Fibroblast of skin of left quadriceps (primary cell): Measurements from ENCODE around the gene NT5C1A.

Experiments
- DNase-seq, 2 experiments: peaks; one replicate each; pipeline ENCODE4 v3.0.0-alpha.2; 2013; ENCODE audit warnings: low read depth in 2 of 2

NT5C1A gene

GRCh38 chr1:39689635-39690034 lies 17.7 kb upstream of the NT5C1A start:
- no peak for DNase-seq

- DNase-seq, result no peak
These were observed 17.3 kb upstream of the NT5C1A start for GRCh38 chr1:39689214-39689613.

GRCh38 chr1:39688706-39689105 lies 16.8 kb upstream of the NT5C1A start:
- no peak for DNase-seq

- no peak for DNase-seq
These were observed 15.3 kb upstream of the NT5C1A start for GRCh38 chr1:39687243-39687642.

- DNase-seq, result no peak
These were observed 13.2 kb upstream of the NT5C1A start for GRCh38 chr1:39685071-39685470.

GRCh38 chr1:39684313-39684664 lies 12.4 kb upstream of the NT5C1A start:
- no peak for DNase-seq

GRCh38 chr1:39683591-39684312 lies 11.8 kb upstream of the NT5C1A start:
- no peak for DNase-seq

- no peak for DNase-seq
These were observed 10.1 kb upstream of the NT5C1A start for GRCh38 chr1:39681999-39682398.

DNA sequence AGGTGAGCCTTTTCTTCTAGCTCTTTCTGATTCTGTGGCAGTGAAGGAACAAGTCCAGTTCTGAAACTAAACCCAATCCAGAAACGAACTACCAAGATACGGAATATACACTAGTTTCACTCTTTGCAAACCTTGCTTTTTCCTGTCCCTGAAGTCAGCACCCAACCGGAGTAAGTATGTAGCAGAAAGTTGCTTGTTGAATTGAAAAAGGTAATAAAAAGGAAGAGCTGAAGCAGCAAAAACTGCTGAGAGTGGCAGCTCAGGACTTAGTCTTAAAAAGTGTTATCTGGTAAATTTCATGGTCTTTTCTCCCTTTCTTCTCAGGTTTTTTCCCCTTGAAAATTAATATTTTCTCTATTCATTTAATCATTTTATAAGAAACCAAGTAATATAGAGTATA lies 9.4 kb upstream of the NT5C1A start:
- DNase-seq, result no peak

DNA sequence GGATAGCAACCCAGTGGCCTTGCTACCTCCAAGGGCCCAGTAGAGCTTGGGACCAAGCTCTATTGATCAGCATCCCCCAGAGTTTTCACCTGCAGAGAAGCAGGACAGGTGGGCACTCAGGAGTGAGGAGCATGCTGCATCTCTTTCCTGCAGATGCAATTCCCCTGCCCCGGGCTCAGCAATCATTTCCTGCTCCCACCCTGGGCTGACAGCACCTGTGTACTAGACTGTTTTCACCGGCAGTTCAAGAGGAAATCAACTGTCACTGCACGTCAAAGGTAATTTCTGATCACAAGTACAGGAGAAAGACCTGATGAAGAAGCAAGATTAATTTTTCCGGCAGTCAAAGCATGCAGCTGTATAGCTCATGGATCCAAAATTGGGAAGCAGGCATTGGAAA lies 8.8 kb upstream of the NT5C1A start:
- no peak for DNase-seq

DNA sequence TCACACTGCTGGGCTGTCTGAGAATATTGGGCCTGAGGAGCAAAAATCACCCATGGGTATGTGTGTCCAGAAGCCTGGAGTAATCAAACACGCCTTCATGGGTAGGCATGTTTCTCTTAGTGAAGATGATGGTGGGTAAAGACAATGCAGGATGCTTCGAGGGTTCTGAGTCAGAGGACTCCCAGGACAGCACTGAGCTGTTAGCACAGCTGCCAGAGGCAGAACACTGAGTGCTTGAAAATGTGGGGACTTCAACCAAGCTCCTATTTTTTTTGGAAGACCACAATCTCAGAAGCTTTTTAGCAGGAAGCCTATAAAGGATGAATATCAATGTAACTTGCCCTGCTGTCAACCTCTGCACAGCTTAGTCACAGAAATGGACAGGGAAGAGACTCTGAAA lies 7.9 kb upstream of the NT5C1A start:
- no peak for DNase-seq

DNA sequence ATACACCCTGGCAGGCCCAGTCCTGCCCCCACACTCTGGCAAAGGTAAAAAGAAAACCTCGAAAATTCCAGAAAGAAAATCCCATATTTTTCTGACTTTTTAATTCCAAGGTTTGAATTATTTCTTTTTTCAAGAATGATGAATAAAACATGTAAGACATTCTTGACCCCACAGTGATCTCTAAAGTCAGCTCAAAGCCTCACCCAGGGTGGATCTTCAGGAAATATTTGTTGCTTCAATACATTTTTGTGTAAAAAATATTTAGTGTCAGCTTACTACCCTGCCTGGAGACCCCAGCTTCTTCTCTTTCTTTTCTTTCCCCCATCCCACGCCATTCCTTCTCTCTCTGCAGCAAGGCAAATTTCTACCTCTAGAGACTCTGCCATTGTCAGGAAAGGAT lies 7.0 kb upstream of the NT5C1A start:
- no peak for DNase-seq

DNA sequence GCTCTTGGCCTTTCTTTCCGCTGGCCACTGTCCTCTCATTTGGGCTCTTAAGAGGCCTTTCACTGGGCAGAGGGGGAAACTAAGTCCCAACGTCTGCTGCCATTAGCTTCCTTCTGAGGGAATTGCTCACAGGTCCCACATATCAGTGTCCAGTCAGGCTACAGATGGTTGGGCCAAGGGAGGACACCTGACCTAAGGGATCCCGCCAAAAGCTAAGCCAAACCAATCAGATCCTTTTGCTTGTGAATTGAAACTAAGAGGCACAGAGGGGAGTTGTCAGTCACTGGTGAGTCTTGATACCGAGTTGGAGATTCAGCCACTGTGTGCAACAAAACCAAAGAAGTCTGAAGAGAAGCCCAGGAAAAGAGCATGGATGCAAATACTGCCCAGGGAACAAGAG lies 5.7 kb upstream of the NT5C1A start:
- DNase-seq, result no peak

GRCh38 chr1:39676948-39677548 lies 5.1 kb upstream of the NT5C1A start:
- DNase-seq, result no peak

GRCh38 chr1:39675220-39675619 lies 3.3 kb upstream of the NT5C1A start:
- no peak for DNase-seq

DNA sequence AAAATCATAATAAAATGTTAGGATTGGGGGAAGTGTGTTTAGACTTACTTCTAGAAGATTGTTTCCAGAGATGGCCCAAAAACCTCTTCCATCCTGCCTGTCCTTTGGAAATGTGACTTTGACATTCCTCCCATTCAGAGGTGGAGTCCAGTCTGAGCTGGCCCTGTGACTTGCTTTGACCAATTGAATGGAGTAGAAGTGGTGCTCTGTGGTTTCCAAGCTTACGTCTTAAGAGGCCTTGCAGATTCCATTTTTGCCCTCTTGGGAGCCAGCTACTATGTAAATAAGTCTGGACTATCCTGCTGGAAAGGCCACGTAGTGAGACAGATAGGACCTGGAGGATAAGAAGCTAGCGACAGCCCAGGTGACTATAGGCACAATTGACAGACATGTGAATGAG lies 1.3 kb upstream of the NT5C1A start:
- DNase-seq, result no peak

- no peak for DNase-seq
These were observed 642 bp upstream of the NT5C1A start for GRCh38 chr1:39672551-39672947.

- no peak for DNase-seq
These were observed 494 bp downstream of the NT5C1A start for GRCh38 chr1:39671433-39671792.

- no peak for DNase-seq
These were observed 1.2 kb downstream of the NT5C1A start for GRCh38 chr1:39670689-39671088.

DNA sequence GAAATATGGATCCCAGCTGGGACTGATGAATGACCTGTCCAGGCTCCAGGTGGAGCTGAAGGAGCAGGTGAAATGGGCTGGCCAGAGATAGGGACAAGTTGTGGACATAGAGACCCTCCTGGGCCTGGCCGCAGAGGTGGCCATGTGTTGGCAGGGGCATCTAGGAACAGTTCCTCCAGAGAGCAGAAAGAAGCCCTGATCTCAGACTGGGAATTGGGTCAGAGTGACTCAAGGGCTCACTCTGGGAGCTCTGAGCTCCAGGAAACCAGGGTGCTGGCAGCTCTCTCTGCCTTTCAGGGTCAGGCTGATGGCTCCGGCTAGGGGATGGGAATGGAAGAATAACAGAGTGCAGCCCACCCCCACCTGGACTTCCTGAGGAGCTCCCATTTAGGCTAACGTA lies 3.0 kb downstream of the NT5C1A start:
- no peak for DNase-seq

- no peak for DNase-seq
These were observed 3.8 kb downstream of the NT5C1A start for GRCh38 chr1:39668111-39668510.

GRCh38 chr1:39666772-39667171 lies 5.1 kb downstream of the NT5C1A start:
- DNase-seq, result no peak

DNA sequence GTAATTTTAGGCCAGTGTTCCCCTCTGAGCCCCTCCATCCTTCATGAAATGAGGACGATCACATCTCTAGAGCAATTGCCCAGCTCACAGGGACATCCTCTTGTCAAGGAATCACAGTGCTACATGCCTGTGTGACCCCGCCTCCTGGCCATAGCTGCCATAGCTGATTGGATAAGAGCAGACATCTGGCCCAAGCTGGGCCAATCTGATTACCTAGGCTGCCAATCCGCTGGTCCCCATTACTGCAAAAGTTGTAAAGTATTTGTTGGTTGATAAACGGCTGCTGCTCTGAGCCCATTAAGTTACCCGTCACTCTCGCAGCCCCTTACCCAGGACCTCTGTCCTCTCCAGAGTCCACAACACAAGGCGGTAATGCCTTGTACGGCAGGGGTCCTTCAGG lies 8.3 kb downstream of the NT5C1A start:
- DNase-seq, result no peak

- DNase-seq, result no peak
These were observed 9.0 kb downstream of the NT5C1A start for GRCh38 chr1:39662861-39663260.
